Endodermal cell (in vitro differentiated cells): ENCODE results near the gene CISD1. TPM values are rescaled to one million over a fixed set of nuclear protein-coding genes. Genes with fewer than 3 reads are reported as not detected.

Experiments
- DNase-seq: peaks from one replicate; pipeline ENCODE4 v3.0.0-alpha.2; 2017
- H3K27ac ChIP-seq: 2 replicates; pipeline ENCODE4 v1.5.1; 2013; ENCODE audit warnings: mild to moderate bottlenecking, low read depth, low read length, moderate library complexity
- H3K27me3 ChIP-seq: 2 replicates; pipeline ENCODE4 v1.6.1; 2013; ENCODE audit warnings: mild to moderate bottlenecking, low read length, moderate library complexity; ENCODE audit not compliant: insufficient read depth, control insufficient read depth, poor library complexity, severe bottlenecking
- H3K36me3 ChIP-seq: 2 replicates; pipeline ENCODE4 v1.7.0; 2013; ENCODE audit warnings: mild to moderate bottlenecking, low read length, moderate library complexity; ENCODE audit not compliant: control insufficient read depth, insufficient read depth
- H3K4me1 ChIP-seq: one replicate; pipeline ENCODE4 v1.7.0; 2013; ENCODE audit warnings: low read length; ENCODE audit not compliant: control insufficient read depth, insufficient read depth
- H3K4me3 ChIP-seq: 2 replicates; pipeline ENCODE4 v1.5.1; 2013; ENCODE audit warnings: mild to moderate bottlenecking, low read length, moderate library complexity
- H3K9ac ChIP-seq: 2 replicates; pipeline ENCODE4 v1.6.1; 2013; ENCODE audit warnings: mild to moderate bottlenecking, low read length, moderate library complexity; ENCODE audit not compliant: poor library complexity, severe bottlenecking; ENCODE audit errors: extremely low read depth
- H3K9me3 ChIP-seq: 2 replicates; pipeline ENCODE4 v1.6.1; 2013; ENCODE audit warnings: mild to moderate bottlenecking, low read length, moderate library complexity; ENCODE audit not compliant: control insufficient read depth
- H3K27ac Mint-ChIP-seq: 2 replicates; pipeline ENCODE4 v1.8.0; 2020; ENCODE audit warnings: mixed read lengths
- H3K27me3 Mint-ChIP-seq: 2 replicates; pipeline ENCODE4 v1.8.0; 2021; ENCODE audit warnings: mild to moderate bottlenecking, mixed read lengths; ENCODE audit not compliant: insufficient read depth
- H3K36me3 Mint-ChIP-seq: 2 replicates; pipeline ENCODE4 v1.8.0; 2020; ENCODE audit warnings: low read depth, mixed read lengths
- H3K4me1 Mint-ChIP-seq: 2 replicates; pipeline ENCODE4 v1.8.0; 2020; ENCODE audit warnings: mixed read lengths
- H3K4me3 Mint-ChIP-seq: 2 replicates; pipeline ENCODE4 v1.8.0; 2020; ENCODE audit warnings: mild to moderate bottlenecking, moderate library complexity, mixed read lengths
- H3K9me3 Mint-ChIP-seq: 2 replicates; pipeline ENCODE4 v1.8.0; 2020; ENCODE audit warnings: mild to moderate bottlenecking, mixed read lengths
- CTCF ChIP-seq: fragments of 200-600 bp; sonication (generic); conservative IDR thresholded peaks from 2 replicates; pipeline ENCODE4 v1.5.0; 2021; ENCODE audit warnings: antibody characterized with exemption, mild to moderate bottlenecking
- WGBS, 2 experiments: methylation state at CpG; one replicate each; pipeline versions ENCODE4 v1.1.5 to v1.1.7; 2013; ENCODE audit warnings: missing lambda C conversion rate in 2 of 2, mixed read lengths in 1 of 2; ENCODE audit not compliant: insufficient coverage in 1 of 2, insufficient read length in 1 of 2; 5-methylcytosine and 5-hydroxymethylcytosine counted together
- total RNA-seq, 2 donors: library from RNA; stranded (reverse); fragmentation: NEBNext Ultra II Directional in 1 of 2; extraction: Animal tissue kit (Norgen Biotek cat#: 25700) in 1 of 2; gene quantifications; 2 replicates in 1 of 2; 3 replicates in 1 of 2; pipeline ENCODE4 v1.2.1, GENCODE V29; 2021

CISD1 gene
- total RNA-seq, 2 donors from 2014 or later = 33.9 to 39.0 TPM

- H3K9ac ChIP-seq = no peak overlapping the region
- no peaks in the 10 kb centered on the region for H3K4me1 Mint-ChIP-seq
These were observed 49.4 kb downstream of the CISD1 start for GRCh38 chr10:58318346-58318745.

GRCh38 chr10:58319599-58319998 lies 50.6 kb downstream of the CISD1 start:
- Histone ChIP-seq H3K27me3 (no peaks in the 10 kb centered on the region), H3K9ac (no peak overlapping the region), H3K36me3 (no peaks in the 10 kb centered on the region), H3K4me3 (no peak overlapping the region), H3K9me3 (no peaks in the 10 kb centered on the region), H3K27ac (no peak overlapping the region), H3K4me1 (no peaks in the 10 kb centered on the region)
- no peak overlapping the region for H3K4me3 Mint-ChIP-seq
- TF ChIP-seq CTCF = no peak
- no peaks in the 10 kb centered on the region for H3K9me3 Mint-ChIP-seq
- no peaks in the 10 kb centered on the region for H3K36me3 Mint-ChIP-seq
- no peaks in the 10 kb centered on the region for H3K4me1 Mint-ChIP-seq
- WGBS, 2 experiments = 96% methylated on average over 1 of the region's 1 CpG; no CpG with 5 or more reads in 1 of the 2 experiments
- H3K27me3 Mint-ChIP-seq = peaks cover 4% of the 10 kb centered on the region
- no peak for DNase-seq
- H3K27ac Mint-ChIP-seq = no peak overlapping the region

More at GRCh38 chr10:58318346-58318745, 49.4 kb downstream of the CISD1 start:
- TF ChIP-seq CTCF = no peak
- Histone ChIP-seq H3K36me3 (no peaks in the 10 kb centered on the region), H3K27me3 (no peaks in the 10 kb centered on the region), H3K4me3 (no peak overlapping the region), H3K9me3 (no peaks in the 10 kb centered on the region), H3K27ac (no peak overlapping the region), H3K4me1 (no peaks in the 10 kb centered on the region)
- Mint-ChIP-seq H3K9me3 (no peaks in the 10 kb centered on the region), H3K36me3 (no peaks in the 10 kb centered on the region), H3K27me3 (peaks cover 4% of the 10 kb centered on the region), H3K27ac (no peak overlapping the region), H3K4me3 (no peak overlapping the region)
- WGBS, 2 experiments = 90 to 92% methylated on average over 1 to 2 of the region's 2 CpGs
- DNase-seq = no peak

- Mint-ChIP-seq H3K27me3 (peaks cover under 1% of the 10 kb centered on the region), H3K27ac (no peak overlapping the region), H3K9me3 (no peaks in the 10 kb centered on the region), H3K36me3 (no peaks in the 10 kb centered on the region), H3K4me1 (no peaks in the 10 kb centered on the region), H3K4me3 (no peak overlapping the region)
- 87% methylated on average over 4 of the region's 4 CpGs; no CpG with 5 or more reads in 1 of the 2 experiments for WGBS, 2 experiments
- Histone ChIP-seq H3K9ac (no peak overlapping the region), H3K9me3 (no peaks in the 10 kb centered on the region), H3K27me3 (no peaks in the 10 kb centered on the region), H3K4me1 (no peaks in the 10 kb centered on the region), H3K27ac (no peak overlapping the region), H3K4me3 (no peak overlapping the region), H3K36me3 (no peaks in the 10 kb centered on the region)
- no peak for DNase-seq
- TF ChIP-seq CTCF = no peak
These were observed 51.5 kb downstream of the CISD1 start for GRCh38 chr10:58320351-58321049.
